Neuronal stem cell (in vitro differentiated cells): Measurements from ENCODE around the gene RASD2.
A peak's percentile ranks its signal among the peaks of the same experiment; 100 is the strongest.

Experiments used
- DNase-seq: peaks from one replicate; pipeline ENCODE4 v3.0.0-alpha.2; 2013; ENCODE audit warnings: low spot score
- H2AFZ ChIP-seq: one replicate; pipeline ENCODE4 v1.6.1; 2013; ENCODE audit warnings: mild to moderate bottlenecking, low read length, inconsistent platforms
- H2AK5ac ChIP-seq: 2 replicates; pipeline ENCODE4 v1.6.1; 2013; ENCODE audit warnings: low read depth, mild to moderate bottlenecking, inconsistent platforms, low read length, moderate library complexity, mixed read lengths
- H2BK120ac ChIP-seq: 2 replicates; pipeline ENCODE4 v1.6.1; 2013; ENCODE audit warnings: low read depth, mild to moderate bottlenecking, inconsistent platforms, low read length, moderate library complexity, mixed read lengths
- H2BK12ac ChIP-seq: one replicate; pipeline ENCODE4 v1.6.1; 2013; ENCODE audit warnings: low read length, inconsistent platforms
- H2BK15ac ChIP-seq: 2 replicates; pipeline ENCODE4 v1.6.1; 2013; ENCODE audit warnings: mild to moderate bottlenecking, low read length, inconsistent platforms, mixed read lengths
- H2BK5ac ChIP-seq: one replicate; pipeline ENCODE4 v1.6.1; 2013; ENCODE audit warnings: inconsistent platforms, mild to moderate bottlenecking, low read length, moderate library complexity
- H3K14ac ChIP-seq: one replicate; pipeline ENCODE4 v1.6.1; 2013; ENCODE audit warnings: low read length, inconsistent platforms
- H3K18ac ChIP-seq: 2 replicates; pipeline ENCODE4 v1.6.1; 2013; ENCODE audit warnings: low read length, inconsistent platforms
- H3K23ac ChIP-seq: 2 replicates; pipeline ENCODE4 v1.6.1; 2013; ENCODE audit warnings: low read depth, mild to moderate bottlenecking, mixed read lengths, low read length, inconsistent platforms; ENCODE audit not compliant: poor library complexity
- H3K27ac ChIP-seq: replicated peaks from 3 replicates; pipeline ENCODE4 v1.5.1; 2013; ENCODE audit warnings: low read length, inconsistent platforms
- H3K27me3 ChIP-seq, 3 experiments: 2 replicates each; pipeline ENCODE4 v1.6.1; 2013; ENCODE audit warnings: low read length in 3 of 3, mild to moderate bottlenecking in 2 of 3, inconsistent platforms in 1 of 3, low read depth in 1 of 3, mixed read lengths in 1 of 3, moderate library complexity in 1 of 3; ENCODE audit not compliant: control insufficient read depth in 3 of 3, insufficient read depth in 3 of 3
- H3K36me3 ChIP-seq, 2 donors: replicated peaks in 1 of 2; 2 replicates each; pipeline ENCODE4 v1.6.1; 2013; ENCODE audit warnings: low read length in 2 of 2; ENCODE audit not compliant: control insufficient read depth in 2 of 2, insufficient read depth in 2 of 2
- H3K4ac ChIP-seq: 2 replicates; pipeline ENCODE4 v1.6.1; 2013; ENCODE audit warnings: inconsistent platforms, mild to moderate bottlenecking, low read length, moderate library complexity
- H3K4me1 ChIP-seq, 2 donors: 1 replicate in 1 of 2; 2 replicates in 1 of 2; pipeline ENCODE4 v1.6.1; 2013; ENCODE audit warnings: low read length in 2 of 2, low read depth in 1 of 2; ENCODE audit not compliant: control insufficient read depth in 2 of 2, insufficient read depth in 1 of 2
- H3K4me2 ChIP-seq: one replicate; pipeline ENCODE4 v1.6.1; 2013; ENCODE audit warnings: mild to moderate bottlenecking, low read length, inconsistent platforms; ENCODE audit not compliant: insufficient read depth, poor library complexity, severe bottlenecking
- H3K4me3 ChIP-seq, 2 donors: 2 replicates each; pipeline ENCODE4 v1.5.1; 2013; ENCODE audit warnings: low read length in 2 of 2, mild to moderate bottlenecking in 2 of 2, inconsistent platforms in 1 of 2, moderate library complexity in 1 of 2
- H3K79me1 ChIP-seq: one replicate; pipeline ENCODE4 v1.6.1; 2013; ENCODE audit warnings: low read depth, mild to moderate bottlenecking, inconsistent platforms, low read length, moderate library complexity
- H3K9ac ChIP-seq: one replicate; pipeline ENCODE4 v1.6.1; 2013; ENCODE audit warnings: mild to moderate bottlenecking, low read depth, low read length, inconsistent platforms; ENCODE audit not compliant: poor library complexity
- H3K9me3 ChIP-seq, 2 donors: replicated peaks in 1 of 2; 2 replicates each; pipeline versions ENCODE3 to v1.6.1; 2013; ENCODE audit warnings: low read length in 2 of 2, mild to moderate bottlenecking in 2 of 2, inconsistent platforms in 1 of 2, low read depth in 1 of 2, mixed read lengths in 1 of 2, moderate library complexity in 1 of 2; ENCODE audit not compliant: control insufficient read depth in 2 of 2, insufficient read depth in 1 of 2
- H4K8ac ChIP-seq: one replicate; pipeline ENCODE4 v1.6.1; 2013; ENCODE audit warnings: low read depth, mild to moderate bottlenecking, inconsistent platforms, low read length, moderate library complexity
- H4K91ac ChIP-seq: one replicate; pipeline ENCODE4 v1.6.1; 2013; ENCODE audit warnings: low read length, low read depth, mild to moderate bottlenecking, inconsistent platforms; ENCODE audit not compliant: poor library complexity
- WGBS, 2 donors: extraction: QIAGEN DNeasy Blood & Tissue Kit; methylation state at CpG; one replicate each; pipeline ENCODE4 v1.1.7; 2013; ENCODE audit warnings: missing lambda C conversion rate in 2 of 2, mixed read lengths in 1 of 2; ENCODE audit not compliant: insufficient read length in 2 of 2, insufficient replicate concordance in 1 of 2; ENCODE audit errors: extremely low coverage in 2 of 2; 5-methylcytosine and 5-hydroxymethylcytosine counted together

The RASD2 gene

DNA sequence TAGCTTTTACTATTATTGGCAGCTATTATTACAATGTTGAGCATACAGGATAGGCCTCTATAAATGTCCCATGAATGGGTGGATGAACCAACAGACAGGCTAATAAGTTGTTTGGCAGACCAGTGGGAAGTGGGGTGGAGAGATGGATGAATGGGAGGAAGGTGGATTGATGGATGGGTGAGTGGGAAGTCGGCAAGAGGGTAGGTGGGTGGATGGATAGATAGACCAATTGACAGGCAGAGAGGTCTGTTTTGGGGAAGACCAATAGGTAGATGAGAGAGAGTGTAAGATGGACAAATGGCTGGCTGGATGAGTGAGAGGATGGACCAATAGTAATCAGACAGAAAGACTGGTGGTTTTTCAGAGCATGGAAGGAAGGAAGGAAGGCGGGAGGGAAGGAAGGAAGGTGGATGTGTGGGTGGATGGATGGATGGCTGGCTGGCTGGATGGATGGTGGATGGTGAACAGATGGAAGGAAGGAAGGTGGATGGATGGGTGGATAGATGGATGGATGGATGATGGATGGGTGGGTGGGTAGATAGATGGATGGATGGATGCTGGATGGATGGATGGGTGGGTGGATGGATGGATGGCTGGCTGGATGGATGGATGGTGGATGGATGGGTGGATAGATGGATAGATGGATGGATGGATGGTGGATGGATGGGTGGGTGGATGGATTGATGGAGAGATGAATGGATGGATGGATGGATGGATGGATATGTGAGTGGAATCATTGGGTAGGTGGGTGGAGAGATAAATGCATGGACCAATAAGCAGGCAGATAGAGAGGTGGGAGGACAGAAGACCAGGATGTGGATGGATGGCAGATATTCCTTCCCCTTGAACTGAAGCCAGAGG lies 37.4 kb downstream of the RASD2 start:
- Histone ChIP-seq H3K36me3 (peaks cover 0 to 3% of the 10 kb centered on the region in 2 donors), H4K8ac (no peak overlapping the region), H2BK12ac (no peak overlapping the region), H3K23ac (peak overlapping the region; percentile 4), H3K4ac (no peak overlapping the region), H3K14ac (no peak overlapping the region), H3K9ac (no peak overlapping the region), H2AFZ (no peak overlapping the region), H2AK5ac (no peak overlapping the region), H3K4me1 (peaks cover 0 to 3% of the 10 kb centered on the region in 2 donors), H3K27ac (no peak overlapping the region), H3K27me3 (peaks cover 0 to 5% (median 0%) of the 10 kb centered on the region in 3 experiments), H3K18ac (no peak overlapping the region), H2BK120ac (no peak overlapping the region), H2BK5ac (peak overlapping the region; percentile 7), H3K4me2 (no peak overlapping the region), H3K4me3 (no peak overlapping the region), H3K79me1 (no peaks in the 10 kb centered on the region), H4K91ac (no peak overlapping the region), H3K9me3 (peaks cover 0 to 3% of the 10 kb centered on the region in 2 donors), H2BK15ac (no peak overlapping the region)
- no peak for DNase-seq
- 100% methylated on average over 1 to 2 of the region's 2 CpGs for WGBS, 2 donors

GRCh38 chr22:35578836-35579575 lies 38.4 kb downstream of the RASD2 start:
- peak overlapping the region; percentile 42 for H2BK12ac ChIP-seq
- H3K36me3 ChIP-seq = peaks cover 0 to 3% of the 10 kb centered on the region in 2 donors
- DNase-seq = no peak
- peaks cover 0 to 5% (median 0%) of the 10 kb centered on the region in 3 experiments for H3K27me3 ChIP-seq
- no peak overlapping the region for H3K23ac ChIP-seq
- H4K8ac ChIP-seq = peak overlapping the region; percentile 29
- no peak overlapping the region for H3K4me2 ChIP-seq
- peaks cover 0 to 3% of the 10 kb centered on the region in 2 donors for H3K9me3 ChIP-seq
- no peak overlapping the region for H3K4me3 ChIP-seq
- no peak overlapping the region for H3K27ac ChIP-seq
- H3K14ac ChIP-seq = no peak overlapping the region
- H2BK5ac ChIP-seq = peak overlapping the region; percentile 7
- no peak overlapping the region for H2AFZ ChIP-seq
- H2BK120ac ChIP-seq = no peak overlapping the region
- no peaks in the 10 kb centered on the region for H3K79me1 ChIP-seq
- H4K91ac ChIP-seq = no peak overlapping the region
- peak overlapping the region; percentile 81 for H2AK5ac ChIP-seq
- H2BK15ac ChIP-seq = peak overlapping the region; percentile 38
- WGBS, 2 donors = no CpG with 5 or more reads among the region's 19 CpGs
- H3K18ac ChIP-seq = no peak overlapping the region
- H3K4ac ChIP-seq = peak overlapping the region; percentile 23
- H3K4me1 ChIP-seq = peaks cover 0 to 3% of the 10 kb centered on the region in 2 donors
- H3K9ac ChIP-seq = no peak overlapping the region

GRCh38 chr22:35580351-35581022 lies 39.9 kb downstream of the RASD2 start:
- H3K14ac ChIP-seq = no peak overlapping the region
- no CpG with 5 or more reads among the region's 10 CpGs for WGBS, 2 donors

More at GRCh38 chr22:35580351-35581022, 39.9 kb downstream of the RASD2 start:
- H3K27ac ChIP-seq = no peak overlapping the region
- H3K4ac ChIP-seq = no peak overlapping the region
- no peak overlapping the region for H3K23ac ChIP-seq
- H2BK5ac ChIP-seq = no peak overlapping the region
- no peak for DNase-seq
- H3K36me3 ChIP-seq = peaks cover 0 to 3% of the 10 kb centered on the region in 2 donors
- H3K9me3 ChIP-seq = peaks cover 0 to 3% of the 10 kb centered on the region in 2 donors
- no peak overlapping the region for H3K4me2 ChIP-seq
- no peak overlapping the region for H2AFZ ChIP-seq
- peak overlapping the region; percentile 55 for H3K18ac ChIP-seq
- H3K79me1 ChIP-seq = no peaks in the 10 kb centered on the region
- no peak overlapping the region for H2BK12ac ChIP-seq
- H4K8ac ChIP-seq = no peak overlapping the region
- H3K4me3 ChIP-seq = no peak overlapping the region
- no peak overlapping the region for H3K9ac ChIP-seq
- H2AK5ac ChIP-seq = no peak overlapping the region
- H2BK120ac ChIP-seq = no peak overlapping the region
- no peak overlapping the region for H2BK15ac ChIP-seq
- no peaks in the 10 kb centered on the region for H3K4me1 ChIP-seq
- no peaks in the 10 kb centered on the region for H3K27me3 ChIP-seq
- no peak overlapping the region for H4K91ac ChIP-seq
